A673 (cell line): ENCODE measurements around the gene TRIM36. TPM values are rescaled to one million over a fixed set of nuclear protein-coding genes. Genes with fewer than 3 reads are reported as not detected.

ENCODE experiments used
- BruUV-seq: library from RNA; stranded (reverse); fragments of 400-500 nt; replicated peaks from 2 replicates; lab custom pipeline; 2021; lab: Mats Ljungman, UMichigan
- CTCF ChIA-PET: fragments of 300-600 bp; sonication (Branson Sonifier 250); formaldehyde crosslinking; loops from one replicate; lab custom pipeline; 2022; ENCODE audit warnings: antibody characterized with exemption; lab: Charles Lee
- POLR2A ChIA-PET: fragments of 300-600 bp; sonication (Branson Sonifier 250); formaldehyde crosslinking; loops from one replicate; lab custom pipeline; 2022; ENCODE audit warnings: antibody characterized with exemption; ENCODE audit not compliant: low non-redundant PET; lab: Charles Lee
- DNase-seq: peaks from one replicate; pipeline ENCODE4 v3.0.0-alpha.2; 2015; ENCODE audit warnings: low spot score
- H3K27ac ChIP-seq: fragments of 200-600 bp; sonication (generic); 2 replicates; pipeline ENCODE4 v1.5.1; 2016; ENCODE audit warnings: mixed run types, low read depth, mild to moderate bottlenecking, mixed read lengths, antibody characterized with exemption, low read length; ENCODE audit not compliant: poor library complexity, severe bottlenecking
- H3K27me3 ChIP-seq: fragments of 200-600 bp; sonication (generic); replicated peaks from 2 replicates; pipeline ENCODE4 v1.6.1; 2017; ENCODE audit warnings: mixed run types, low read depth, mild to moderate bottlenecking, mixed read lengths, antibody characterized with exemption, low read length; ENCODE audit not compliant: insufficient read depth, poor library complexity
- H3K36me3 ChIP-seq: fragments of 200-600 bp; sonication (generic); 2 replicates; pipeline ENCODE4 v1.6.1; 2016; ENCODE audit warnings: mixed run types, mild to moderate bottlenecking, mixed read lengths, antibody characterized with exemption, low read length; ENCODE audit not compliant: insufficient read depth, poor library complexity, severe bottlenecking
- H3K4me1 ChIP-seq: fragments of 200-600 bp; sonication (generic); 2 replicates; pipeline ENCODE4 v1.6.1; 2017; ENCODE audit warnings: mixed run types, mild to moderate bottlenecking, mixed read lengths, antibody characterized with exemption, low read length; ENCODE audit not compliant: insufficient read depth, poor library complexity, severe bottlenecking
- H3K4me3 ChIP-seq: fragments of 200-600 bp; sonication (generic); 2 replicates; pipeline ENCODE4 v1.5.1; 2016; ENCODE audit warnings: low read depth, mixed run types, mild to moderate bottlenecking, mixed read lengths, low read length; ENCODE audit not compliant: poor library complexity, severe bottlenecking
- H3K9me3 ChIP-seq: fragments of 200-600 bp; sonication (generic); 2 replicates; pipeline ENCODE4 v1.6.1; 2016; ENCODE audit warnings: mixed run types, low read depth, mild to moderate bottlenecking, mixed read lengths, antibody characterized with exemption, low read length; ENCODE audit not compliant: poor library complexity, severe bottlenecking
- CTCF ChIP-seq: fragments of 300-800, 200-600 bp; sonication (generic); conservative IDR thresholded peaks from 2 replicates; pipeline ENCODE4 v1.5.1; 2017; ENCODE audit warnings: low read depth, mild to moderate bottlenecking, antibody characterized with exemption, low read length, moderate library complexity, mixed read lengths
- EZH2 ChIP-seq: fragments of 200-600 bp; sonication (generic); IDR thresholded peaks from 2 replicates; pipeline ENCODE4 v1.6.1; 2017; ENCODE audit warnings: borderline replicate concordance, low read depth, mild to moderate bottlenecking, mixed read lengths, antibody characterized with exemption, low read length; ENCODE audit not compliant: poor library complexity, severe bottlenecking
- intact Hi-C: fragments of 100-400 bp; cut with micrococcal nuclease; formaldehyde crosslinking; loops from one replicate; pipeline ENCODE4 v1.10.0; 2022; ENCODE audit not compliant: unreplicated experiment
- total RNA-seq: library from RNA; stranded (reverse); gene quantifications from 2 replicates; pipeline ENCODE4 v1.2.3, GENCODE V29; 2021

TRIM36 gene
- total RNA-seq, 1 experiment from 2014 or later, result 16.8 TPM

- H3K36me3 ChIP-seq, result no peaks in the 10 kb centered on the region
- H3K9me3 ChIP-seq, result no peaks in the 10 kb centered on the region
- TF ChIP-seq EZH2, result no peak
- TF ChIP-seq CTCF, result no peak
- no peak overlapping the region for H3K27ac ChIP-seq
- no TSS peak for BruUV-seq
- POLR2A ChIA-PET, result no interaction called here
- no peak overlapping the region for H3K4me3 ChIP-seq
- CTCF ChIA-PET, result no interaction called here
- no peaks in the 10 kb centered on the region for H3K4me1 ChIP-seq
- intact Hi-C loops, result no loop called here
- H3K27me3 ChIP-seq, result no peaks in the 10 kb centered on the region
- no peak for DNase-seq
Observed at GRCh38 chr5:115190388-115190787, 20.7 kb upstream of the TRIM36 start.

- intact Hi-C loops, result no loop called here
- Histone ChIP-seq H3K4me1 (no peaks in the 10 kb centered on the region), H3K9me3 (no peaks in the 10 kb centered on the region), H3K4me3 (no peak overlapping the region), H3K36me3 (no peaks in the 10 kb centered on the region), H3K27me3 (no peaks in the 10 kb centered on the region), H3K27ac (no peak overlapping the region)
- POLR2A ChIA-PET, result no interaction called here
- no peak for TF ChIP-seq CTCF
- no peak for TF ChIP-seq EZH2
- DNase-seq, result no peak
- CTCF ChIA-PET, result no interaction called here
- BruUV-seq, result no TSS peak
Observed at GRCh38 chr5:115189866-115190265, 20.2 kb upstream of the TRIM36 start.

GRCh38 chr5:115186794-115187193 is 17.1 kb upstream of the TRIM36 start:
- no TSS peak for BruUV-seq
- Histone ChIP-seq H3K9me3 (no peaks in the 10 kb centered on the region), H3K27ac (no peak overlapping the region), H3K36me3 (no peaks in the 10 kb centered on the region), H3K27me3 (peaks cover 10% of the 10 kb centered on the region), H3K4me1 (no peaks in the 10 kb centered on the region), H3K4me3 (no peak overlapping the region)
- CTCF ChIA-PET, result interaction anchor here (0.5 kb wide), 1 partner anchor 173 kb away, joined by 3 read pairs; no protein-coding TSS in a partner anchor
- no peak for DNase-seq
- intact Hi-C loops, result no loop called here
- POLR2A ChIA-PET, result no interaction called here
- TF ChIP-seq CTCF (no peak), EZH2 (no peak)
